ENCODE measurements around the gene SLC9C2. TPM values are rescaled to one million over a fixed set of nuclear protein-coding genes. Genes with fewer than 3 reads are reported as not detected.
A peak's percentile ranks its signal among the peaks of the same experiment; 100 is the strongest.
"Not testable (repeated sequence)": the region's sequence is repeated elsewhere in the genome, so short reads cannot be mapped to it uniquely, and the experiment has no call there.

The SLC9C2 gene
- not detected for total RNA-seq

- no peaks in the 10 kb centered on the region for H3K9me3 Mint-ChIP-seq
- H3K36me3 Mint-ChIP-seq = no peaks in the 10 kb centered on the region
- H3K27ac Mint-ChIP-seq = no peak within 1 kb of the TSS
- peaks cover 19 to 24% of the 10 kb centered on the region in 2 donors for H3K27me3 Mint-ChIP-seq
- ATAC-seq = no peak
- DNase-seq (ENCODE audit: low spot score) = no peak
- H3K4me1 Mint-ChIP-seq (ENCODE audit: low read depth in 2 of 2) = peaks cover 8% of the 10 kb centered on the region in 2 donors
- no peak within 1 kb of the TSS for H3K4me3 Mint-ChIP-seq
Measured at GRCh38 chr1:173603056-173603591, at the start of gene SLC9C2. Gene SLC9C2, minus strand, starts transcription at chr1:173603072. Its CDS starts 1,296 bp downstream, at chr1:173601776.

GRCh38 chr1:173648880-173649605, 46.2 kb upstream of the SLC9C2 start:
- H3K4me3 Mint-ChIP-seq = no peak overlapping the region
- no peaks in the 10 kb centered on the region for H3K4me1 Mint-ChIP-seq (ENCODE audit: low read depth in 2 of 2)
- H3K36me3 Mint-ChIP-seq = peaks cover 11% of the 10 kb centered on the region
- H3K27me3 Mint-ChIP-seq = peaks cover 21 to 24% of the 10 kb centered on the region in 2 donors
- ATAC-seq (no peak), DNase-seq (ENCODE audit: low spot score) (no peak)
- H3K27ac Mint-ChIP-seq = no peak overlapping the region
- peaks cover 3% of the 10 kb centered on the region for H3K9me3 Mint-ChIP-seq

- Mint-ChIP-seq H3K4me1 (ENCODE audit: low read depth in 2 of 2) (no peaks in the 10 kb centered on the region), H3K4me3 (no peak overlapping the region), H3K36me3 (peaks cover 4% of the 10 kb centered on the region), H3K9me3 (peaks cover 1% of the 10 kb centered on the region), H3K27ac (no peak overlapping the region), H3K27me3 (peaks cover 4 to 10% of the 10 kb centered on the region in 2 donors)
- ATAC-seq = no peak
- no peak for DNase-seq (ENCODE audit: low spot score)
Measured at GRCh38 chr1:173646656-173647055, 43.8 kb upstream of the SLC9C2 start.

GRCh38 chr1:173642450-173643139, 39.7 kb upstream of the SLC9C2 start:
- not testable (repeated sequence) for H3K4me3 Mint-ChIP-seq; ATAC-seq; H3K9me3 Mint-ChIP-seq; H3K27me3 Mint-ChIP-seq; H3K27ac Mint-ChIP-seq; DNase-seq (ENCODE audit: low spot score); H3K4me1 Mint-ChIP-seq (ENCODE audit: low read depth in 2 of 2); H3K36me3 Mint-ChIP-seq

- no peak for ATAC-seq
- Mint-ChIP-seq H3K4me1 (ENCODE audit: low read depth in 2 of 2) (no peaks in the 10 kb centered on the region), H3K27ac (no peak overlapping the region), H3K27me3 (peaks cover 13 to 21% of the 10 kb centered on the region in 2 donors), H3K4me3 (no peak overlapping the region), H3K36me3 (no peaks in the 10 kb centered on the region), H3K9me3 (peaks cover 3% of the 10 kb centered on the region)
- no peak for DNase-seq (ENCODE audit: low spot score)
Measured at GRCh38 chr1:173639102-173639501, 36.2 kb upstream of the SLC9C2 start.

- no peak for DNase-seq (ENCODE audit: low spot score)
- peaks cover 3% of the 10 kb centered on the region for H3K9me3 Mint-ChIP-seq
- ATAC-seq = peak in 1 of 2 donors; percentile 24
- no peaks in the 10 kb centered on the region for H3K4me1 Mint-ChIP-seq (ENCODE audit: low read depth in 2 of 2)
- H3K27me3 Mint-ChIP-seq = peaks cover 15 to 21% of the 10 kb centered on the region in 2 donors
- no peak overlapping the region for H3K4me3 Mint-ChIP-seq
- no peaks in the 10 kb centered on the region for H3K36me3 Mint-ChIP-seq
- no peak overlapping the region for H3K27ac Mint-ChIP-seq
Measured at GRCh38 chr1:173638043-173639021, 35.5 kb upstream of the SLC9C2 start.

GRCh38 chr1:173637236-173638042, 34.6 kb upstream of the SLC9C2 start:
- H3K4me1 Mint-ChIP-seq (ENCODE audit: low read depth in 2 of 2) = not testable (repeated sequence)

GRCh38 chr1:173635116-173635515, 32.2 kb upstream of the SLC9C2 start, which contains the start of gene TEX50:
Gene TEX50, plus strand, starts transcription at chr1:173635338. Its CDS starts 184 bp downstream, at chr1:173635522.
- Mint-ChIP-seq H3K9me3 (peaks cover 3% of the 10 kb centered on the region), H3K27ac (no peak within 1 kb of the TSS), H3K27me3 (peaks cover 26 to 42% of the 10 kb centered on the region in 2 donors), H3K36me3 (no peaks in the 10 kb centered on the region), H3K4me1 (ENCODE audit: low read depth in 2 of 2) (no peaks in the 10 kb centered on the region), H3K4me3 (no peak within 1 kb of the TSS)
- DNase-seq (ENCODE audit: low spot score) = no peak
- no peak for ATAC-seq

More at GRCh38 chr1:173637236-173638042, 34.6 kb upstream of the SLC9C2 start:
- peaks cover 22 to 24% of the 10 kb centered on the region in 2 donors for H3K27me3 Mint-ChIP-seq
- ATAC-seq = peak in 1 of 2 donors; percentile 20
- not testable (repeated sequence) for DNase-seq (ENCODE audit: low spot score); H3K36me3 Mint-ChIP-seq; H3K27ac Mint-ChIP-seq; H3K9me3 Mint-ChIP-seq; H3K4me3 Mint-ChIP-seq

- peaks cover 15 to 29% of the 10 kb centered on the region in 2 donors for H3K27me3 Mint-ChIP-seq
- no peaks in the 10 kb centered on the region for H3K36me3 Mint-ChIP-seq
- no peak for DNase-seq (ENCODE audit: low spot score)
- no peaks in the 10 kb centered on the region for H3K9me3 Mint-ChIP-seq
- H3K27ac Mint-ChIP-seq = no peak overlapping the region
- no peaks in the 10 kb centered on the region for H3K4me1 Mint-ChIP-seq (ENCODE audit: low read depth in 2 of 2)
- H3K4me3 Mint-ChIP-seq = no peak overlapping the region
- no peak for ATAC-seq
Measured at GRCh38 chr1:173628888-173629287, 26.0 kb upstream of the SLC9C2 start.

GRCh38 chr1:173627269-173627668, 24.4 kb upstream of the SLC9C2 start:
- no peaks in the 10 kb centered on the region for H3K4me1 Mint-ChIP-seq (ENCODE audit: low read depth in 2 of 2)
- peaks cover 15 to 22% of the 10 kb centered on the region in 2 donors for H3K27me3 Mint-ChIP-seq
- ATAC-seq (no peak), DNase-seq (ENCODE audit: low spot score) (no peak)
- no peak overlapping the region for H3K4me3 Mint-ChIP-seq
- no peak overlapping the region for H3K27ac Mint-ChIP-seq
- H3K36me3 Mint-ChIP-seq = peaks cover 6% of the 10 kb centered on the region
- H3K9me3 Mint-ChIP-seq = no peaks in the 10 kb centered on the region

- Mint-ChIP-seq H3K4me3 (peak overlapping the region; percentile 15), H3K36me3 (peaks cover 36% of the 10 kb centered on the region), H3K27ac (no peak overlapping the region), H3K27me3 (peaks cover 27 to 29% of the 10 kb centered on the region in 2 donors), H3K9me3 (peaks cover 20% of the 10 kb centered on the region), H3K4me1 (ENCODE audit: low read depth in 2 of 2) (peaks cover 18 to 19% of the 10 kb centered on the region in 2 donors)
- DNase-seq (ENCODE audit: low spot score) (no peak), ATAC-seq (peak in 1 of 2 donors; percentile 60)
Measured at GRCh38 chr1:173616859-173617258, 14.0 kb upstream of the SLC9C2 start.

- not testable (repeated sequence) for ATAC-seq
Measured at GRCh38 chr1:173613086-173613485, 10.2 kb upstream of the SLC9C2 start.

More at GRCh38 chr1:173613086-173613485, 10.2 kb upstream of the SLC9C2 start:
- not testable (repeated sequence) for H3K27ac Mint-ChIP-seq; H3K9me3 Mint-ChIP-seq; H3K36me3 Mint-ChIP-seq; H3K27me3 Mint-ChIP-seq; H3K4me3 Mint-ChIP-seq; DNase-seq (ENCODE audit: low spot score)
- H3K4me1 Mint-ChIP-seq (ENCODE audit: low read depth in 2 of 2) = peaks cover 13 to 14% of the 10 kb centered on the region in 2 donors

Data from natural killer cell treated with Interleukin-12 subunit alpha and Interleukin-12 subunit beta and Interleukin-15 and Interleukin-18, amount 100 ng/mL, for 72 hours (primary cell).